VCaP (cell line): ENCODE data around the gene CKB.
A peak's percentile ranks its signal among the peaks of the same experiment; 100 is the strongest.

ENCODE experiments used
- H3K27ac ChIP-seq: fragments of 450-650 bp; 2 replicates; pipeline ENCODE4 v1.5.1; 2017
- TF ChIP-seq, protein P1 (sequence below): fragments of 450-650 bp; conservative IDR thresholded peaks from 2 replicates; pipeline ENCODE4 v1.5.1; 2017; ENCODE audit warnings: mild to moderate bottlenecking, moderate library complexity

The CKB gene

DNA sequence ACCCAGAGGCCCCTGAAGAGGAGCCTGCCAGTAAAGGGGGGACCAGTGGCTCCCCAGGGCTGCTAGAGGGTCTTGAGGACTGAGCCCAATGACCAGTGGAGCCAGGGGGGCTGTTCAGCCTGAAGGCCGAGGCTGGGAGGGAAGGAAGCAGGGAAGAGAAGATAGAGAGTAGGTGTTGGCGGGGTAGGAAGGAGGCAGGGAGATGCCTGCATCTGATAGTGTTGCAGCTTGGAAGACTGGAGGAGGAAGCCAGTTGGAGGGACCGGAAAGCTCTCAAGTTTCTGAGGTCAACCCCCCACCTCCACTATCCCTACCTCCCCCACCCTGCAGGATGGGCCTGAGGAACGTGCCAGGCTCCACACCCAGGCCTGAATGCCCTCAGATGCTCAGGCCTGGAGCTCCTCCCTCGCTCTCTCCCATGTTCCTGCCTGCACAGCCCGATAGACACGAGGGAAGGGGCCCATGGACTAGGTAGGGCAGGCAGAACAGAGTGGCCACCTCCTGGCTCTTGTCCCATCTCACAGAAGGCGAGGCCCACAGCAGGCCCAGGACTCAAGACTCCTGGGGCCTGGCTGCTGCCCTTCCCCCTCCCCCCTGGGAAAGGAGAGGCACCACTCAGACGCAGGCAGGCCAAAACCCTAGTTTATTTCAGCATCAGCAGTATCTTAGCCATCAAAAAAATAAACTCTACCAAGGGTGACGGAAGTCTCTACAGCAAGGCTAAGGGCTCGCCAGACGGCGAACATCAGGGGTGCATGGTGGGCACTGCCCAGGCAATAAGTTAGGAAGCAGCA, 3.4 kb downstream of the CKB start:
- TF ChIP-seq, protein P1, sequence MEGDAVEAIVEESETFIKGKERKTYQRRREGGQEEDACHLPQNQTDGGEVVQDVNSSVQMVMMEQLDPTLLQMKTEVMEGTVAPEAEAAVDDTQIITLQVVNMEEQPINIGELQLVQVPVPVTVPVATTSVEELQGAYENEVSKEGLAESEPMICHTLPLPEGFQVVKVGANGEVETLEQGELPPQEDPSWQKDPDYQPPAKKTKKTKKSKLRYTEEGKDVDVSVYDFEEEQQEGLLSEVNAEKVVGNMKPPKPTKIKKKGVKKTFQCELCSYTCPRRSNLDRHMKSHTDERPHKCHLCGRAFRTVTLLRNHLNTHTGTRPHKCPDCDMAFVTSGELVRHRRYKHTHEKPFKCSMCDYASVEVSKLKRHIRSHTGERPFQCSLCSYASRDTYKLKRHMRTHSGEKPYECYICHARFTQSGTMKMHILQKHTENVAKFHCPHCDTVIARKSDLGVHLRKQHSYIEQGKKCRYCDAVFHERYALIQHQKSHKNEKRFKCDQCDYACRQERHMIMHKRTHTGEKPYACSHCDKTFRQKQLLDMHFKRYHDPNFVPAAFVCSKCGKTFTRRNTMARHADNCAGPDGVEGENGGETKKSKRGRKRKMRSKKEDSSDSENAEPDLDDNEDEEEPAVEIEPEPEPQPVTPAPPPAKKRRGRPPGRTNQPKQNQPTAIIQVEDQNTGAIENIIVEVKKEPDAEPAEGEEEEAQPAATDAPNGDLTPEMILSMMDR, result no peak
- peak overlapping the region; percentile 98 for H3K27ac ChIP-seq

DNA sequence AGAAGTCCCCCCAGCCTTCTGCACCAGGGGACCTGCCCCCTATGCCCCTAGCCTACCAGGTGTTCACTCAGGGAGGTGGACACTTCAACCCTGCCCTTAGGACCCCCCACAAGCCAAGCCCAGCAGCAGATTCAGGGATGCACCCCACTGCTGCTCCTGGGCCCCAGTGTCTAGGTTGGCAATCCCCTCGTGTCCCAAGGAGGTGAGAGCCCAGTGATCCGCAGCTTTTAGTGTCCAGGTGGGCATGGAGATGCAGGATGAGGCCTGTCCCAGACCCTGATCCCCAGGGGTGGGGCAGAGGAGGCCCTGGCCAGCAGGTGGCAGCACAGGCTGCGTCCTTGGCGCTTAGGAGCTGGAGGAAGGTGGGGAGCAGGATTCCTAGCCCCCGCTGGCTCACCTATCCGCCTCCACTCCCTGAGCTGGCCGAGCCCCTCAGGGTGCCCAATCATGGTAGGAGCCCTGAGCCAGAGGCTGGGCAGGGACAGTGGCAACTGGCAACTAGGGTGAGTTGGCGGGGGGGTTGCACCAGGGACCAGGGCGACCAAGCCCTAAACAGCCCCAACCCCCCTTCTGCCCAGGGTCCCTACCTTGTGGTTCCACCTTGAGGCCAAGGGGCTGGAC, 4.1 kb downstream of the CKB start:
- TF ChIP-seq, protein P1, result peak; percentile 93
- peak overlapping the region; percentile 98 for H3K27ac ChIP-seq

DNA sequence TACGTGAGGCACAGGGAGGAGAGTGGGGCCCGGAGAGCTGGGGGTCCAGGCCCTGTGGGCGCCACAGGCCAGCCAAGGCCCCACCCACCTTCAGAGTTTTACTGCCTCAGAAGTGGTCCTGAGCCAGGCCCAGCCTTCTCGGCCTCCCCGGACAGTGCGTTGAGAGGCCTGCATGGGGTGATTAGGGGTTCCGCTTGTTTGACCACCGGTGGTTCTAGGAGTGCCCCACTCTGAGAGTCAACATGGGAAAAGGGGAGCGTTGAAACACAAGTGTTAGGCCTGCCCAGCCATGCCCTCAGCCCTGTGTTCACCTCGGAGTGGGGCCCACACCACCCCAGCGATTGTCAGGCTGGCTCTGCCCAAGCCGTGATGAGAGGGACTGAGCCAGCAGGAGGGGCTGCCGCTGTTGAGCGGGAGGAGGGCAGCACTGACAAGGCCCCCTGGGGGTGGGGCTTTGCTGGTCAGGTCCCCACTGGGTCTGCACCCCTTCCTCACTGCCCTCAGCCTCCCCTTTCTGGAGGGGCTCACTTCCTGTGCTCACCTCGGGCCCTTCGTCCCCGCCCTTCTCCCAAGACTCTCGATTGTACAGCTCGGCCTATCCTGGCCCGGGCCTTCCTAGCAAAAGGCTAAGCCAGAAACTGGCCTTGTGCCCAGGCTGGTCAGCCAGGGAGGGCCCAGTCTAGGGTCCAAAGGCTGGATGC, 4.8 kb downstream of the CKB start:
- peak overlapping the region; percentile 98 for H3K27ac ChIP-seq
- TF ChIP-seq, protein P1, result no peak

DNA sequence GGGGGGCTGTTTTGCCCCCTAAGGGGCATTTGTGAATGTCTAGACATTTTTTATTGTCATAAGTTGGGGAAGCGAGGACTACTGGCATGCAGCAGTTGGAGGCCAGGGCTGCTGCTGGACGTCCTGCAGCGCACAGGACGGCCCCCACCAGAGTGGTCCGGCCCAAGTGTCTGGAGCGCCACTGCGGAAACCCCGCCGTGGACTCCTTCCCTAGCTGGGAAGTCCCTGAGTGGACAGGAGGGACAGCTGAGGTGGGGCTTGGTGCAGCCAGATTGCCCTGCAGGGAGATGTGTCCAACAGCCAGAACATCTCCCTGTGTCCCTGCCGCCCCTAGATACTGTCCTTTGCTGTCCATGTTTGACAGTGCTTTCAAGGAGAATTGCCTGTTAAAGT, 5.5 kb downstream of the CKB start:
- H3K27ac ChIP-seq, result peak overlapping the region; percentile 98; the same call in 1 of the 2 replicates

DNA sequence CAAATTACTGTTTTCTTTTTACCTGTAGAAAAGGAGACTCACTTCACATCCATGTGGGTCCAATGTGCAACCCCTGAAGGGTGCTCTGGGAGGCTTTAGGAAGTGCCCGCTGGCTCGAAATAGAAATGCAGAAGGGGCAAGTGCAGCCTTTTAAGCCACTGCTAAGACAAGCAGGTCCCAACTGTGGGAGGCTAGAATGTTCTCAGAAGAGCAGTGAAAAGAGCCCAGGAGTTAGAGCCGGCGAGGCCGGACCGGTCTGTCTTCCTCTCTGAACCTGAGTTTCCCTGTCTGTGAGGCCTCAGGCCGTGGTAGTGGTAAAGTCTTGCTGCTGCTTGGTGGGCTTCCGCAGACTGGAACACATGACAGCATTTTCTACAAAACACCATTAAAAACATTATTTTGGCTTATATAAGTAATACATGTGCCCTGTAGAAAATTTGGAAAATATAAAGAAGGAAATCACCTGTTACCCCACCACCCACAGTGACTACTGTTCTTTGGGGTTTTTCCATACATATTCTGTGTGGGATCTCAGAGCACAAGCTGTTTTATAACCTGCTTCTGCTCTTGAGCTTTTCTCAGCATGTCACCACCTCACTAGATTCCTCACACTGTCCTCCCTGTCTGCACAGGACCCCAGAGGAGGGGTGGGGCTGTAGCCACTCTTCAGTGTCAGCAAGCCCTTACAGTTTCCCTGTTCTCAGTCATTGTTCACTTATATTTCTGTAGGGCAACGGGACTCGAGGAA, 6.0 kb downstream of the CKB start:
- TF ChIP-seq, protein P1, result no peak
- H3K27ac ChIP-seq, result peak overlapping the region; percentile 98; the same call in 1 of the 2 replicates

More for the DNA sequence above, 5.5 kb downstream of the CKB start:
- TF ChIP-seq, protein P1, result no peak

DNA sequence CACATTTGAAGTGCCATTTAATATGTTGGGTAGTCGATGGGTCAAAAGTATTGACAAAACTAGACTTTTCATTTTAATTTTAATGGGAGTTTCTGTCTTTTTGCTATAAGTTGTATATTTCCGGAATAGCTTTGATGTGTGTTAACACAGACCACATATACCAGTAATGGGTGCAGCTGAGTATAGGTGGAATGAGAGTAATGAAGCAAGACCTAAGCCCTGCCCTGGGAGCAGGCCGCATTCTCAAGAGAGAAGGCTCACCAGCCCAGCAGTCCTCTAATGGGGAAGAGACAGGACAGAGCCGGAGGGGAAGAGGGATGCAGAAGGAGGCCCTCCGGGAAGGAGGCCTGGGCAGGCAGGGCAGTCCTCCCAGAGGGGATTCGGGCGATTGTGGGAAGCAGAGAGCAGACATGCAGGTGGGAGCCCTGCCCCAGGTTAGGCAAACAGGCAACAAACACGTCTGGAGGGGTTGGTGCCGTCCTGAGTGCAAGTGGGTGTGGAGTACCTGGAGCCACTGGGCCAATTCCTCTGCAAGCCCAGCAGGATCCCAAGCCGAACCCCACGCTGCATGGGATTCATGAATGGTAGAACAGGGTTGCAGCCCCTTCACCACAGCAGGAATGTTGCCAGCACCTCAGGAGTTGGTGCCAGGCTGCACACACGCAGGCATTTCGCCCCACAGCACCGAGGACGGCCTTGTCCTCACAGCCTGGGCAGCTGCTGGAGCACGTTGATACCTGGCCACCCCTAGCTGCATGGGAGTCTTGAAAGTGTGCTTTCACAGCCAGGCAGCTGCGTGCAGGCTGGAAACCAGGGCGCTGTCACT, 7.8 kb downstream of the CKB start:
- 0 out of 2 replicates have a peak overlapping the region, but pooled peaks have one; percentile 98 for H3K27ac ChIP-seq
- TF ChIP-seq, protein P1, result no peak
